ENCODE measurements around the gene ZNF319.

ZNF319 gene

GRCh38 chr16:57999971-58000705 lies at the start of gene ZNF319:
ZNF319 (minus strand) TSS chr16:58000672; CDS start chr16:57998265, 2,407 bp downstream.
- FAIRE-seq: no peak

- no peak for FAIRE-seq
These were observed 49.0 kb upstream of the ZNF319 start for GRCh38 chr16:58049232-58050185.

GRCh38 chr16:58048494-58049231 lies 48.2 kb upstream of the ZNF319 start:
- FAIRE-seq: no peak

- FAIRE-seq: no peak
These were observed 47.3 kb upstream of the ZNF319 start for GRCh38 chr16:58047557-58048348.

GRCh38 chr16:58046936-58047335 lies 46.5 kb upstream of the ZNF319 start:
- FAIRE-seq: no peak

GRCh38 chr16:58046054-58046881 lies 45.8 kb upstream of the ZNF319 start:
- no peak for FAIRE-seq

- FAIRE-seq: no peak
These were observed 44.6 kb upstream of the ZNF319 start for GRCh38 chr16:58045096-58045495.

GRCh38 chr16:58044266-58045019 lies 44.0 kb upstream of the ZNF319 start:
- FAIRE-seq: no peak

GRCh38 chr16:58043571-58044155 lies 43.2 kb upstream of the ZNF319 start:
- FAIRE-seq: no peak

- no peak for FAIRE-seq
These were observed 42.5 kb upstream of the ZNF319 start for GRCh38 chr16:58042886-58043515.

GRCh38 chr16:58042001-58042885 lies 41.8 kb upstream of the ZNF319 start:
- FAIRE-seq: no peak

GRCh38 chr16:58041628-58041955 lies 41.1 kb upstream of the ZNF319 start:
- no peak for FAIRE-seq

- no peak for FAIRE-seq
These were observed 40.6 kb upstream of the ZNF319 start for GRCh38 chr16:58040945-58041627.

GRCh38 chr16:58040496-58040846 lies 40.0 kb upstream of the ZNF319 start:
- no peak for FAIRE-seq

GRCh38 chr16:58039829-58040495 lies 39.5 kb upstream of the ZNF319 start:
- FAIRE-seq: no peak

GRCh38 chr16:58038219-58038641 lies 37.8 kb upstream of the ZNF319 start:
- FAIRE-seq: no peak

GRCh38 chr16:58037365-58038057 lies 37.0 kb upstream of the ZNF319 start:
- no peak for FAIRE-seq

All from endometrium (tissue), 2 donors.